BE2C (cell line): Measurements from ENCODE around the gene REG1B.
"Not testable (repeated sequence)": the region's sequence is repeated elsewhere in the genome, so short reads cannot be mapped to it uniquely, and the experiment has no call there.

Experiments
- DNase-seq: peaks from one replicate; pipeline ENCODE4 v3.0.0-alpha.2; 2020
- H3K27me3 ChIP-seq: fragments of 250-450 bp; sonication (Bioruptor Pico); 2 replicates; pipeline ENCODE4 v1.5.1; 2020; ENCODE audit warnings: mild to moderate bottlenecking
- H3K36me3 ChIP-seq: fragments of 250-450 bp; sonication (Bioruptor Pico); 2 replicates; pipeline ENCODE4 v1.5.1; 2020; ENCODE audit warnings: mild to moderate bottlenecking
- H3K4me1 ChIP-seq: fragments of 250-450 bp; sonication (Bioruptor Pico); 2 replicates; pipeline ENCODE4 v1.5.1; 2020
- H3K4me3 ChIP-seq: 2 replicates; pipeline ENCODE4 v1.5.1; 2011; ENCODE audit warnings: low read depth, low read length
- H3K9me3 ChIP-seq: fragments of 250-450 bp; sonication (Bioruptor Pico); 2 replicates; pipeline ENCODE4 v1.5.1; 2020
- CTCF ChIP-seq: IDR thresholded peaks from 2 replicates; pipeline ENCODE4 v1.5.1; 2012; ENCODE audit warnings: mild to moderate bottlenecking, low read depth, low read length

REG1B gene

GRCh38 chr2:79082987-79083386, 4.8 kb downstream of the REG1B start:
- no peak overlapping the region for H3K4me3 ChIP-seq
- TF ChIP-seq CTCF: no peak
- H3K27me3 ChIP-seq: no peaks in the 10 kb centered on the region
- H3K4me1 ChIP-seq: peaks cover 4% of the 10 kb centered on the region
- H3K36me3 ChIP-seq: no peaks in the 10 kb centered on the region
- H3K9me3 ChIP-seq: no peaks in the 10 kb centered on the region
- peak; percentile 14 for DNase-seq

DNA sequence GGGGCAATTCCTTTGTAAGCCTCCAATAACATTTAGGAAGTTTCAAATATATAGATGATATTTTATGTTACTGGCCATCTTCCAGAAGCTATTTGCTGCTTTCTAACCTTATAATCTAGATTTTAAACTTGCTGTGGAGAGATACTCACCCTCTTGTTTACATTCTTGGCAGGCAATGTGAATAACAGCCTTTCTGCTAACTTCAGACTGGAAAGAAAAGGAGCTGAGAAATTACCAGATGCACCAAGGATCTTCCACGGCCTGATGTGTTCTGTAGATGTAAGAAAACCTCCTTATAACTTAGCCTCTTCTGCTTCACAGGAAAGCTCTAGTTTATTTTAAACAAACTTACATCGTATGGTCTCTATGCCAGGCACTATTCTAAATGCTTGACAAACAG, 16.7 kb downstream of the REG1B start:
- no peak for TF ChIP-seq CTCF
- no peaks in the 10 kb centered on the region for H3K4me1 ChIP-seq

DNA sequence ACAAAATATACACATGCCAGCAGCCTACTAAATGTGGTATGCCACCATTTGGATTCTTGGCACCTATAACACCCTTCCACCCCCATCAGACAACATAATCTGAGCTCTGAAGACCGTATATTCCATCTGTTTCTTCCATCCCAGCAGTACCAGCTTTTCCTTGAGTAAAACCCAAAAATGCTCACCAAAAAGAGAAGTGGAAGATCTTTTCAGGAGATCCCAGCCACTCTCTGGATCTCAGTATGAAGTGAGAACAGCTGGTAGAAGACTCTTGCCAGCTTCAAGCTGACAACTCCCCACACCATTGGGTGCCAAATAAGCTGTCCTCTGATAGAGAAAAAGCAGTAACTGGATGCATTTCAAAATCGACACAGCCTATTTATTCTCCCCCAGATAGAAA, 22.6 kb downstream of the REG1B start:
- DNase-seq: no peak
- no peaks in the 10 kb centered on the region for H3K9me3 ChIP-seq
- H3K27me3 ChIP-seq: no peaks in the 10 kb centered on the region
- no peaks in the 10 kb centered on the region for H3K4me1 ChIP-seq
- H3K36me3 ChIP-seq: no peaks in the 10 kb centered on the region
- no peak for TF ChIP-seq CTCF
- no peak overlapping the region for H3K4me3 ChIP-seq

More for the DNA sequence above, 16.7 kb downstream of the REG1B start:
- no peak for DNase-seq
- H3K27me3 ChIP-seq: no peaks in the 10 kb centered on the region
- H3K9me3 ChIP-seq: no peaks in the 10 kb centered on the region
- H3K4me3 ChIP-seq: no peak overlapping the region
- H3K36me3 ChIP-seq: no peaks in the 10 kb centered on the region

DNA sequence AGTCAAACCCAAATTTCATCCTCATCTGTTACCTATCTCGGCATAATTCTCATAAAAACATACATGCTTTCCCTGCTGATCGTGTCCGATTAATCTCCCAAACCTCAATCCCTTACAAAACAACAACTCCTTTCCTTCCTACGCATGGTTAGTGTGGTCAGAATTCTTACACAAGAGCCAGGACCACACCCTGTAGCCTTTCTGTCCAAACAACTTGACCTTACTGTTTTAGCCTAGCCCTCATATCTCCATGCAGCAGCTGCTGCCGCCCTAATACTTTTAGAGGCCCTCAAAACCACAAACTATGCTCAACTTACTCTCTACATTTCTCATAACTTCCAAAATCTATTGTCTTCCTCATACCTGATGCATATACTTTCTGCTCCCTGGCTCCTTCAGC, 33.0 kb downstream of the REG1B start:
- not testable (repeated sequence) for H3K36me3 ChIP-seq, H3K4me3 ChIP-seq, H3K27me3 ChIP-seq, H3K4me1 ChIP-seq, DNase-seq, H3K9me3 ChIP-seq

- H3K4me1 ChIP-seq: not testable (repeated sequence)
Measured at GRCh38 chr2:79053486-79053885, 34.3 kb downstream of the REG1B start.

DNA sequence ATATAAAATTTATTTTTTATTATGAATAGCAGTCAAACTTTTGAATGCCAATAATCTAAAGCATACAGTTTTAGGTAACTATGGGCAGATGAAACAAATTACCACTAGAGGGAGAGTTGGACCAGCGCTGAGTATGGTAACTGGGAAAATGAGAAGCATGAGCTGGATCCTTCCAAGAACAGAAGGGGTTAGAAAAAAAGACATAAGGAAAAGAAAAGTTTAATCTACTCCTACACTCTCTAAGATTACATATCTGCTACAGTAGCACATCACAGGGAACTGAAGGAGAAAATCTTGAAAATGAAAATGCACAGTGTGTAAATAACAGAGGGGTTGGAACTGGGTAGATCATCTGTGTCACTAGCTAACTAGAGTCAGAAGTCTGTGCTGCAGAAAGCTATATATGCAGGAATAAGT, 46.8 kb downstream of the REG1B start:
- no peaks in the 10 kb centered on the region for H3K36me3 ChIP-seq
- peaks cover 6% of the 10 kb centered on the region for H3K4me1 ChIP-seq
- TF ChIP-seq CTCF: peak; percentile 72
- H3K9me3 ChIP-seq: no peaks in the 10 kb centered on the region
- no peak overlapping the region for H3K4me3 ChIP-seq
- DNase-seq: peak; percentile 6
- no peaks in the 10 kb centered on the region for H3K27me3 ChIP-seq

More at GRCh38 chr2:79053486-79053885, 34.3 kb downstream of the REG1B start:
- H3K27me3 ChIP-seq, H3K36me3 ChIP-seq, H3K4me3 ChIP-seq, H3K9me3 ChIP-seq, DNase-seq: not testable (repeated sequence)

GRCh38 chr2:79039944-79040343, 47.8 kb downstream of the REG1B start:
- no peaks in the 10 kb centered on the region for H3K27me3 ChIP-seq
- peak; percentile 36; the same call in 1 of the 2 replicates for TF ChIP-seq CTCF
- peak; percentile 21 for DNase-seq
- no peak overlapping the region for H3K4me3 ChIP-seq
- H3K9me3 ChIP-seq: no peaks in the 10 kb centered on the region
- H3K36me3 ChIP-seq: no peaks in the 10 kb centered on the region
- H3K4me1 ChIP-seq: peaks cover 6% of the 10 kb centered on the region
